ENCODE data around the gene RGS17.
"Not testable (repeated sequence)": the region's sequence is repeated elsewhere in the genome, so short reads cannot be mapped to it uniquely, and the experiment has no call there.

The RGS17 gene

GRCh38 chr6:153013438-153013837, 117.6 kb downstream of the RGS17 start:
- no peaks in the 10 kb centered on the region for H3K27me3 ChIP-seq (replicated peaks)
- no peak overlapping the region for H3K27ac ChIP-seq
- H3K4me3 ChIP-seq (ENCODE audit: low read depth, low read length), result no peak overlapping the region
- no peak for DNase-seq
- H3K36me3 ChIP-seq (replicated peaks), result no peaks in the 10 kb centered on the region
- in situ Hi-C loops (cut with HindIII; ENCODE audit: low pct_ligation_motif_present, low sequenced_read_pairs), result no loop called here
- no peak for TF ChIP-seq CTCF (IDR thresholded peaks at IDR 0.05; ENCODE audit: low read depth, low read length, missing control alignments)

GRCh38 chr6:153012856-153013255, 118.2 kb downstream of the RGS17 start:
- in situ Hi-C loops (cut with HindIII; ENCODE audit: low pct_ligation_motif_present, low sequenced_read_pairs), result no loop called here
- DNase-seq, result no peak
- no peak overlapping the region for H3K4me3 ChIP-seq (ENCODE audit: low read depth, low read length)
- no peak for TF ChIP-seq CTCF (IDR thresholded peaks at IDR 0.05; ENCODE audit: low read depth, low read length, missing control alignments)
- H3K27me3 ChIP-seq (replicated peaks), result no peaks in the 10 kb centered on the region
- H3K36me3 ChIP-seq (replicated peaks), result no peaks in the 10 kb centered on the region
- no peak overlapping the region for H3K27ac ChIP-seq

GRCh38 chr6:153003366-153003690, 127.8 kb downstream of the RGS17 start:
- Histone ChIP-seq H3K4me3 (ENCODE audit: low read depth, low read length) (peak overlapping the region; percentile 75), H3K36me3 (replicated peaks) (peaks cover 3% of the 10 kb centered on the region), H3K27me3 (replicated peaks) (no peaks in the 10 kb centered on the region), H3K27ac (peak overlapping the region; percentile 96)
- no peak for TF ChIP-seq CTCF (IDR thresholded peaks at IDR 0.05; ENCODE audit: low read depth, low read length, missing control alignments)
- DNase-seq, result no peak
- in situ Hi-C loops (cut with HindIII; ENCODE audit: low pct_ligation_motif_present, low sequenced_read_pairs), result no loop called here

- in situ Hi-C loops (cut with HindIII; ENCODE audit: low pct_ligation_motif_present, low sequenced_read_pairs), result no loop called here
- H3K27ac ChIP-seq, result peak within 1 kb of the TSS; percentile 96
- no peak for TF ChIP-seq CTCF (IDR thresholded peaks at IDR 0.05; ENCODE audit: low read depth, low read length, missing control alignments)
- DNase-seq, result peak; percentile 97
- H3K27me3 ChIP-seq (replicated peaks), result no peaks in the 10 kb centered on the region
- peak within 1 kb of the TSS; percentile 75 for H3K4me3 ChIP-seq (ENCODE audit: low read depth, low read length)
- peaks cover 3% of the 10 kb centered on the region for H3K36me3 ChIP-seq (replicated peaks)
Observed at GRCh38 chr6:153002613-153003365, 128.3 kb downstream of the RGS17 start, which contains the start of gene MTRF1L. MTRF1L (minus strand) TSS chr6:153002709; CDS start chr6:153002685, 24 bp downstream.

GRCh38 chr6:153001767-153002612, 129.1 kb downstream of the RGS17 start:
- no peak for DNase-seq
- in situ Hi-C loops (cut with HindIII; ENCODE audit: low pct_ligation_motif_present, low sequenced_read_pairs), result no loop called here
- Histone ChIP-seq H3K27ac (peak overlapping the region; percentile 96), H3K36me3 (replicated peaks) (peaks cover 8% of the 10 kb centered on the region), H3K27me3 (replicated peaks) (no peaks in the 10 kb centered on the region), H3K4me3 (ENCODE audit: low read depth, low read length) (peak overlapping the region; percentile 75)
- no peak for TF ChIP-seq CTCF (IDR thresholded peaks at IDR 0.05; ENCODE audit: low read depth, low read length, missing control alignments)

- H3K27ac ChIP-seq; in situ Hi-C loops (cut with HindIII; ENCODE audit: low pct_ligation_motif_present, low sequenced_read_pairs): not testable (repeated sequence)
Observed at GRCh38 chr6:153000790-153001189, 130.3 kb downstream of the RGS17 start.

More at GRCh38 chr6:153000790-153001189, 130.3 kb downstream of the RGS17 start:
- not testable (repeated sequence) for DNase-seq; H3K27me3 ChIP-seq (replicated peaks)
- Histone ChIP-seq H3K4me3 (ENCODE audit: low read depth, low read length) (peak overlapping the region; percentile 75), H3K36me3 (replicated peaks) (peaks cover 11% of the 10 kb centered on the region)
